Mucosa of descending colon (tissue), 3 donors: Measurements from ENCODE around the gene EPG5. TPM values are rescaled to one million over a fixed set of nuclear protein-coding genes. Genes with fewer than 3 reads are reported as not detected.

Experiments
- ATAC-seq: fragments of 200-7000 bp; cut with Tn5 transposase; one replicate; pipeline ENCODE4 v1.9.1; 2020; ENCODE audit warnings: mild to moderate bottlenecking, moderate library complexity
- DNase-seq, 3 donors: peaks; one replicate each; pipeline ENCODE4 v3.0.0-alpha.2; 2020
- H3K36me3 ChIP-seq: fragments of 200-600 bp; one replicate; pipeline ENCODE4 v1.8.0; 2021; ENCODE audit warnings: low read depth, mild to moderate bottlenecking
- H3K4me1 ChIP-seq: fragments of 200-600 bp; one replicate; pipeline ENCODE4 v1.8.0; 2021; ENCODE audit warnings: low read depth, mild to moderate bottlenecking
- H3K4me3 ChIP-seq: fragments of 200-600 bp; one replicate; pipeline ENCODE4 v1.8.0; 2021; ENCODE audit warnings: mild to moderate bottlenecking
- H3K9me3 ChIP-seq: fragments of 200-600 bp; one replicate; pipeline ENCODE4 v1.8.0; 2021; ENCODE audit warnings: mild to moderate bottlenecking
- CTCF ChIP-seq: fragments of 200-600 bp; IDR thresholded peaks from one replicate; pipeline ENCODE4 v1.8.0; 2022; ENCODE audit warnings: antibody characterized with exemption, mild to moderate bottlenecking
- intact Hi-C, 2 donors: fragments of 100-400 bp; cut with DNase I in 1 of 2; cut with micrococcal nuclease in 1 of 2; formaldehyde crosslinking; loops; one replicate each; pipeline versions ENCODE4 v1.11.0 to v1.11.1; 2022; cut with DNase I, micrococcal nuclease
- total RNA-seq, 3 donors: library from RNA; stranded (reverse); fragmentation: NEBNext Ultra II Directional in 2 of 3; extraction: Animal tissue kit (Norgen Biotek cat#: 25700) in 2 of 3; gene quantifications; one replicate each; pipeline versions ENCODE4 v1.2.1 to v1.2.4, GENCODE V29; 2021 to 2023
- donor health status: DM: no; HTN: no; CAD: no; lungs with moderate emphysema.
- donor health status: DM: no; HTN: no; CAD: no.
- donor health status: DM: no; HTN: yes; CAD: no.

EPG5 gene
- total RNA-seq, 3 donors from 2014 or later, result 21.7 to 29.0 (median 25.6) TPM

- no peak for ATAC-seq
- Histone ChIP-seq H3K4me3 (no peak overlapping the region), H3K4me1 (no peaks in the 10 kb centered on the region), H3K36me3 (no peaks in the 10 kb centered on the region), H3K9me3 (no peaks in the 10 kb centered on the region)
- intact Hi-C loops, result no loop called here
- no peak for TF ChIP-seq CTCF
- no peak for DNase-seq
Observed at GRCh38 chr18:45991788-45992187, 24.7 kb upstream of the EPG5 start.

- ATAC-seq, result no peak
- no peak overlapping the region for H3K4me3 ChIP-seq
- H3K9me3 ChIP-seq, result no peaks in the 10 kb centered on the region
- H3K36me3 ChIP-seq, result no peaks in the 10 kb centered on the region
- no peak for DNase-seq
- no peak for TF ChIP-seq CTCF
- H3K4me1 ChIP-seq, result no peaks in the 10 kb centered on the region
- intact Hi-C loops, result no loop called here
Observed at GRCh38 chr18:45984546-45985235, 17.6 kb upstream of the EPG5 start.

- no peak overlapping the region for H3K4me3 ChIP-seq
- TF ChIP-seq CTCF, result no peak
- H3K9me3 ChIP-seq, result no peaks in the 10 kb centered on the region
- no peaks in the 10 kb centered on the region for H3K36me3 ChIP-seq
- no peaks in the 10 kb centered on the region for H3K4me1 ChIP-seq
- DNase-seq, result no peak
- no peak for ATAC-seq
- intact Hi-C loops, result no loop called here
Observed at GRCh38 chr18:45981821-45982220, 14.7 kb upstream of the EPG5 start.

- no peak for DNase-seq
- Histone ChIP-seq H3K36me3 (no peaks in the 10 kb centered on the region), H3K9me3 (no peaks in the 10 kb centered on the region), H3K4me3 (no peak overlapping the region), H3K4me1 (no peaks in the 10 kb centered on the region)
- TF ChIP-seq CTCF, result no peak
- ATAC-seq, result peak; percentile 25
- intact Hi-C loops, result no loop called here
Observed at GRCh38 chr18:45980229-45980628, 13.1 kb upstream of the EPG5 start.

GRCh38 chr18:45978084-45978483 lies 11.0 kb upstream of the EPG5 start:
- peak; percentile 72 for ATAC-seq

More at GRCh38 chr18:45978084-45978483, 11.0 kb upstream of the EPG5 start:
- no peaks in the 10 kb centered on the region for H3K36me3 ChIP-seq
- no peak for TF ChIP-seq CTCF
- no peak for DNase-seq
- no peak overlapping the region for H3K4me3 ChIP-seq
- no peaks in the 10 kb centered on the region for H3K9me3 ChIP-seq
- peaks cover 7% of the 10 kb centered on the region for H3K4me1 ChIP-seq
- intact Hi-C loops, result loop anchor here in 1 of 2 donors (10.0 kb wide), 1 partner anchor 293 kb away; no protein-coding TSS in a partner anchor
